Activated CD4-positive, alpha-beta T cell treated with anti-CD3 and anti-CD28 coated beads, Interleukin-2, amount 10 ng/mL, durations not matched to agents 24 days and 14 days (primary cell): ENCODE data around the gene MIR17HG. TPM values are rescaled to one million over a fixed set of nuclear protein-coding genes. Genes with fewer than 3 reads are reported as not detected.
"Not testable (repeated sequence)": the region's sequence is repeated elsewhere in the genome, so short reads cannot be mapped to it uniquely, and the experiment has no call there.

Source experiments
- DNase-seq: peaks from one replicate; pipeline ENCODE4 v3.0.0; 2022
- H3K27ac Mint-ChIP-seq: one replicate; pipeline ENCODE4 v1.8.0; 2022; ENCODE audit warnings: mild to moderate bottlenecking, mixed read lengths
- H3K27me3 Mint-ChIP-seq: one replicate; pipeline ENCODE4 v1.8.0; 2022; ENCODE audit warnings: mixed read lengths
- H3K36me3 Mint-ChIP-seq: one replicate; pipeline ENCODE4 v1.8.0; 2022; ENCODE audit warnings: low read depth, mild to moderate bottlenecking, mixed read lengths
- H3K4me1 Mint-ChIP-seq: one replicate; pipeline ENCODE4 v1.8.0; 2021; ENCODE audit warnings: mixed read lengths
- H3K4me3 Mint-ChIP-seq: one replicate; pipeline ENCODE4 v1.8.0; 2022; ENCODE audit warnings: mild to moderate bottlenecking, moderate library complexity, mixed read lengths
- H3K9me3 Mint-ChIP-seq: one replicate; pipeline ENCODE4 v1.8.0; 2021; ENCODE audit warnings: mixed read lengths
- intact Hi-C: fragments of 100-400 bp; cut with micrococcal nuclease; formaldehyde crosslinking; loops from one replicate; pipeline ENCODE4 v1.15.1; 2023
- total RNA-seq: library from RNA; stranded (reverse); gene quantifications from 2 replicates; pipeline ENCODE4 v1.2.3, GENCODE V29; 2022

The MIR17HG gene
- total RNA-seq, 1 donor from 2014 or later = 55.3 TPM

DNA sequence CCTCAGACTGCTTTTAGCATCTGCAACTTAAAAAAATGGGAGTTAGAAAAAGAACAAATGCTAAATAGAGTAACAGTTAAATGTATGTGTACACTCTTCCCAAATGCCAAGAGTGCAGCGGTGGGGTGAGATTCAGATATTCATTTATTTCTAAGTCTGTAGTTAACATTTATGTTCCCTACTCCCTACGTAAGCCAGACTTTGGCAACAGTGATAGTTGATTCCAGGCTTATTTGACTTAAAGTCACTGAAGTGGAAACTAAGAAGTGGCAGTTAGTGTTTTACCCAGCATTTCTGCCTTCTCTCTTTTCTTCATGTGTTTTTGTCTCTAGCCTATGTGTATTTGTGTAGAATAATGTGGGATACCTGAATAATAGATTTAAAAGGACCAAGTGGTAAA lies 4.5 kb downstream of the MIR17HG start:
- Mint-ChIP-seq H3K9me3 (no peaks in the 10 kb centered on the region), H3K27ac (no peak overlapping the region), H3K36me3 (peaks cover 78% of the 10 kb centered on the region), H3K4me1 (peaks cover 32% of the 10 kb centered on the region), H3K4me3 (peak overlapping the region; percentile 100), H3K27me3 (no peaks in the 10 kb centered on the region)
- no peak for DNase-seq
- intact Hi-C loops = no loop called here

DNA sequence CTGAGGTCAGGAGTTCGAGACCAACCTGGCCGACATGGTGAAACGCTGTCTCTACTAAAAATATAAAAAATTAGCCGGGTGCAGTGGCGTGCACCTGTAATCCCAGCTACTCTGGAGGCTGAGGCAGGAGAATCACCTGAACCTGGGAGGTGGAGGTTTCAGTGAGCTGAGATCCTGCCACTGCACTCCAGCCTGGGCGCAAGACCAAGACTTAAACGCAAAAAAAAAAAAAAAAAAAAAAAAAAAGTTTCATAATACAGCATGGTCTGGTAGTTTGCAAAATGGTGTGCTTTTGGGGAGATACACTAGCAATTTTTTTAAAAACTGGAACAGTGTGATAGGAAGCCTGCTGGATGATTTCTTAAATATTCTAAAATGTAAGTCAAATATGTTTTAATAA lies 5.4 kb downstream of the MIR17HG start:
- Mint-ChIP-seq H3K4me3 (peak overlapping the region; percentile 38), H3K4me1 (peaks cover 34% of the 10 kb centered on the region), H3K36me3 (peaks cover 87% of the 10 kb centered on the region)
- H3K9me3 Mint-ChIP-seq, H3K27me3 Mint-ChIP-seq, H3K27ac Mint-ChIP-seq, DNase-seq, intact Hi-C loops: not testable (repeated sequence)

DNA sequence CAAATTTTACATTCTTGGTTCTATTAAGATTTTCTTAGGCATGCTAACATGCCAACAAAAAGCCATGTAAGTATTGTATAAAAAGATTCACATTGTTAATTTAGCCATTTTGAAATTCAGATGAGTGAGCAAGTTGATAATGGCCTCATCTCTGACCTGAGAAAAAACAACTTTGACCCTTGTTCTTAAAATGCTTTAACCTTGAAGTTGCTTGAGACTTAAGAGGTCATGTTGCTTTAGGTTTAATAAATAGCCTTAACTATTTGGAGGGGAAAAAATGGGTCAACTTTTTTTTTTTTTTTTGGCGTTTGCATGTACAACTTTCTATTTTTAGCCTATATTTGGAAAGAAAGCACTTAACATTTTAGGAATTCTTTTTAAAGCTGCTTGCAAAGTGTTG lies 6.0 kb downstream of the MIR17HG start:
- peaks cover 37% of the 10 kb centered on the region for H3K4me1 Mint-ChIP-seq
- H3K4me3 Mint-ChIP-seq = peak overlapping the region; percentile 38
- H3K27ac Mint-ChIP-seq = no peak overlapping the region
- intact Hi-C loops = no loop called here
- H3K27me3 Mint-ChIP-seq = no peaks in the 10 kb centered on the region
- no peak for DNase-seq
- no peaks in the 10 kb centered on the region for H3K9me3 Mint-ChIP-seq
- peaks cover 91% of the 10 kb centered on the region for H3K36me3 Mint-ChIP-seq

DNA sequence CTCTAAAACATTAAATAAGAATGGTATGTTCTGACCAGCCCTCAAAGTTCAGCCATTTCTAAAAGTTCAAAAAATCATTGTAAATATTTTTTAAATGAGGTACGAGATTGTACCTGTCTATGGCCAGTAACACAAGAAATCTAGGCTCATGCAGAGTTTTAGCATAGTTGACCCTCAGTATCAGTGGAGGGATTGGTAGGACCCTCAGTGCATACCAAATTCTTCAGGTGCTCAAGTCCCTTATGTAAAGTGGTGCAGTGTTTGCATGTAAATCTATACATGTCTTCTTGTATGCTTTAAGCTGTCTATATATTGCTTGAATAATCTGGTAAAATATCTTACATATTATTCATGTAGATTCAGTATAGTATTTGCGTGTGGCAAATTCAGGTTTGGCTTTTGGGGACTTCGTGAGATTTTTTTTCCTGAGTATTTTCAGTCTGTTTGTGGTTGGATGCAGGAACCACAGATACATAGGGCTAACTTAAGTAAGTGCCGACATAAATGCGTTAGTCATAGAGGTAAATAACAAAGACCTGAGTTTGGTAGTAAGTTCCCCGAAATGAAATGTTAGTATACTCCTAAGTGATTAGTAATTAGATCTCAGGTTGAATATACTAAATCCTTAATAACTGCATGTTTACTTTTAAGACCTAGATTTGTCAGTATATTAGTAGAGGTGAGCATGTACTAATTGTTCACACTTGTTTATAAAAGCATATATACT lies 7.8 kb downstream of the MIR17HG start:
- intact Hi-C loops = no loop called here
- no peak for DNase-seq
- Mint-ChIP-seq H3K9me3 (no peaks in the 10 kb centered on the region), H3K4me1 (peaks cover 32% of the 10 kb centered on the region), H3K4me3 (no peak overlapping the region), H3K27me3 (no peaks in the 10 kb centered on the region), H3K36me3 (peaks cover 80% of the 10 kb centered on the region), H3K27ac (no peak overlapping the region)

DNA sequence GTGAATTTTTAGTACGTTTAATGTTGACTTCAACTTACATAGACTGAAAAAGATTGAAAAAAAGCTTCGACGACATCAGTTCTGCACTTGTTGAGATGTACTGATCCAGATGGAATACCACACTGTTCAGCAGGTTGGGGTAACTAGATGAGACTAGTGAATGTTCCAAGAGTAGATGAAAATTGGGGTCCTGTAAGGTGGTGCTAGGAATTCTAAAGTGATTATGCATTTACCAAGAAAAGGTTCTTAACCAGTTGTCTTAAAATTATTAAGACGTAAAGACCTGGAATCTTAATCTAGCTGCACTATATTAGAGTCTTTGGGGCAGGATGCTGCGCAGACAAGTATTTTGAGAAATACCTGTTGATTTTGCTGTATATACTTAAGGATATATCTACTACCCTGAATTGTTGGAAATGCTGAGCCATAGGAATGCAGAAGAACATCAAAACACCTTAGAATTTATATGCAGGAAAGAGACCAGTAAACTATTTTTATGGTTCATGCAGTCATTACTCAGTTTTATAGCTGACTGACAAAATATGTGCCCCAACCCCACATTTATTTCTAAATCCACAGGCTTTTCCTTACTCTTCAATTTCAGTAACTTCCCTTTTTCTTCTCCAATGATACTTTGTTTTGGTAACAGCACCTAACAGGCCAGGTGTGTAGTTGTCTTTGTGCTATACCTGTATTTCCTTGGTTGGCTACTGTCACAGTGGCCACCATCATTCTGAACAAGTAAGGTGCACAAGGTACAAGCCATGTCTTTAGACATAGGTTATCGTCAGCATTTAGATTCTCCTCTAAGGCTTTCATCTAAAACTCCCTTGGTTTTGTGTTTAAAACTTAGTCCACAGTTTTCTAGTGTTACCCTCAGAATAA lies 8.6 kb downstream of the MIR17HG start:
- H3K27me3 Mint-ChIP-seq = no peaks in the 10 kb centered on the region
- H3K27ac Mint-ChIP-seq = no peak overlapping the region
- H3K4me3 Mint-ChIP-seq = no peak overlapping the region

DNA sequence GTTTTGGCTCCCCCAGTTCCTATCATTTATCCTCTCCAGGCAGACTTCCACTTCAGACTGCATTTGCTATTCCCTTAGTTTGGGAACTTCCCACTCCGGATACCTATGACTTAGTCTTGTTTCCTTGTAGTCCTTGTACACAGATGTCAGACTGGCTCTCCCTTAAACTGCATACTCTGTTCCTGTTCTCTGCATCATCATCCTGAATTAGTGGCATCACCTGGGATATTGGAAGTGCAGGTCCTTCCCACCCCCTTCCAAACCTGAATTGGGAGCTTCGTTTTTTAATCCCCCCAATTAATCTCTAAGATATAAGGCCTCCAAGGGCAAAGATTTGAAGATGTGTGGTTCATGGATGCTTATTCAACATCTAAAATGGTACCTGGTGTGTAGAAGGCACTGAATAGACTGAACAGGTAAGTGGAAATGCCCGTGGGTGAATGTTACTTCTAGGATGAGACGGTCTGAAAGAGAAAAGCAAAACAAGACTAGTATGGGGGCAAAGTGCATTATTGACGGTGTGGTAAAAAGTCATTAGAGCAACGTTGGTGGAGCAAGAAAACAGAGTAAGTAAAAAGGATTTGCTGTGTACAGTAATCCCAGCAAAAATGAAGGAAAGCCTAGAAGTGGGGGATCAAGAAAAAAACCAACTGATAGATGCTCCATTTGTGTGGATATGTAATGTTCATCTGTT lies 9.6 kb downstream of the MIR17HG start:
- H3K9me3 Mint-ChIP-seq = no peaks in the 10 kb centered on the region
- peaks cover 22% of the 10 kb centered on the region for H3K4me1 Mint-ChIP-seq
- DNase-seq = no peak
- no peak overlapping the region for H3K27ac Mint-ChIP-seq
- H3K4me3 Mint-ChIP-seq = no peak overlapping the region
- intact Hi-C loops = no loop called here
- H3K36me3 Mint-ChIP-seq = peaks cover 69% of the 10 kb centered on the region
- no peaks in the 10 kb centered on the region for H3K27me3 Mint-ChIP-seq

More for the DNA sequence above, 8.6 kb downstream of the MIR17HG start:
- DNase-seq = no peak
- peaks cover 30% of the 10 kb centered on the region for H3K4me1 Mint-ChIP-seq
- peaks cover 75% of the 10 kb centered on the region for H3K36me3 Mint-ChIP-seq
- intact Hi-C loops = no loop called here
- H3K9me3 Mint-ChIP-seq = no peaks in the 10 kb centered on the region

DNA sequence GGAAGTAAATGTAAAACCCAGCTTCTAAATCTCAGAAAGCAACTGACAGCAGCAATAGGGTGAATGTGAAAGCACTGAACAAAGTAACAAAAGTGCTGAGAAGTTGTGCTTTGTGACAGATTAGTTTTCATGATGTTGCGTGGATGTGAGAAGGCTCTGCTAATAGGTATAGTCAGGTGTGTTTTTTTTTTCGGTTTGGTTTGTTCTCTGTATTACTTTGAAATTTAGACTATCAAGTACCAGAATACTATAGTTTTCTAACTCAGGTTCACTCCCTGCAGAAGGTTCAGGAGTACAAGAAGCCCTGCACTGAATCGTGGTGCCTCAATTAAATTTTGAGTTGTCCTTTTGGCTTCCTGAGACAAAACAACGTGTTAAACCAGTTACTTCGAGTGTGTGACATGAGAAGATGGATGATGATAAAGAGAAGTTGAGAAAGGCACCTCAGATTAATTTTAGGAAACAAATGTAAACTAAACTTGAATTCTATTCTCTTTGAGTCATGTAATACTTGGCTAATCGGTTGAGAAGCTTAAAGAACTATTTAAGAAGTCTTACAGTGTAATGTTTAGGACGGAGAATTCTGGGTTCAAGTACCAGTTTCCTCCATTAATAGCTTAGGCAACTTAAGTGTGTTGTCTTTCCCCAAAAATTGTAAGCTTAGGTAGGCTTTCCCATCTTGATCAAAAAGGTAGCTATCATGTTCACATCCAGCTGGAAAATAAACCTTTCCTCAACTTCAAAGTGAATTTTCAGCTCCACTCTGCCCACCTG lies 10.3 kb downstream of the MIR17HG start:
- Mint-ChIP-seq H3K9me3 (no peaks in the 10 kb centered on the region), H3K4me3 (no peak overlapping the region), H3K27me3 (no peaks in the 10 kb centered on the region), H3K4me1 (peaks cover 20% of the 10 kb centered on the region), H3K36me3 (peaks cover 63% of the 10 kb centered on the region), H3K27ac (peak overlapping the region; percentile 41)
- intact Hi-C loops = loop anchor here (1.0 kb wide), 1 partner anchor 8 kb away; no protein-coding TSS in a partner anchor
- no peak for DNase-seq

DNA sequence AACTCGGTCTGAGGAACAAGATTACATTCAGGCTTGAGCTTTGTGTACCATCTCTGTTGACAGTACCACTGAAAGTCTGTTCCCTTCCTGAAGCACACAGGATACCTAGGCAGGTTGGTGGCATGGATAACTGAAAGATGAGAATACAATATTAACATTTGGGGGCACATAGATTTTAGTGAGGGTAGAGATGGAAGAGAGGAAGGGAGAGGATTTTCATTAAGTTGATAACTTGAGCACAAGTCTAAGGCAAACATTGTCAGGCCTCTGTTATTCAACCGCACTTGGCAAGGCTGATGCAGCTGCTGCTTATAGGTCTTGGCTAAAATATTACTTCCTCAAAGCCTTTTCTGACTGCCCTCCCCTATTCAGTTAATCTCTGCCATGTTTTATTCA lies 10.9 kb downstream of the MIR17HG start:
- Mint-ChIP-seq H3K9me3 (no peaks in the 10 kb centered on the region), H3K4me1 (peaks cover 17% of the 10 kb centered on the region), H3K27me3 (no peaks in the 10 kb centered on the region), H3K36me3 (peaks cover 59% of the 10 kb centered on the region), H3K4me3 (no peak overlapping the region), H3K27ac (no peak overlapping the region)
- DNase-seq = no peak
- intact Hi-C loops = loop anchor here (1.0 kb wide), 1 partner anchor 9 kb away; no protein-coding TSS in a partner anchor

DNA sequence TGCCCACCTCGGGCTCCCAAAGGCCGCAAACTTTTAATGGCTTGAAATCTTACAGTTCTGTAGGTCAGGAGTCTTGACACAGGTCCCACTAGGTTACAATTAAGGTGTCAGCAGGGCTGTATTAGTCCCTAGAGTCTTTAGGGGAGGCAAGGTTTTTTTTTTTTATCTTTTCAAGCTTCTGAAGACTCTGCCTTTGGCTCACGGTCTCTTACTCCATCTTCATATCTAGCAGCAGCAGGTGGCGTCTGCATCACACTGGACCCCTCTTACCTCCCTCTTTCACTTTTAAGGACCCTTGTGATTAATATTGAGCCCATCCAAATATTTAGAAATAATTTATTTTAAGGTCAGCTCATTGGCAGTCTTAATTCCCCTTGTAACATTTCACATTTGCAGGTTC lies 11.6 kb downstream of the MIR17HG start:
- Mint-ChIP-seq H3K27ac (no peak overlapping the region), H3K36me3 (peaks cover 56% of the 10 kb centered on the region), H3K4me3 (no peak overlapping the region), H3K27me3 (no peaks in the 10 kb centered on the region), H3K4me1 (peaks cover 15% of the 10 kb centered on the region), H3K9me3 (no peaks in the 10 kb centered on the region)
- intact Hi-C loops = no loop called here
- no peak for DNase-seq

DNA sequence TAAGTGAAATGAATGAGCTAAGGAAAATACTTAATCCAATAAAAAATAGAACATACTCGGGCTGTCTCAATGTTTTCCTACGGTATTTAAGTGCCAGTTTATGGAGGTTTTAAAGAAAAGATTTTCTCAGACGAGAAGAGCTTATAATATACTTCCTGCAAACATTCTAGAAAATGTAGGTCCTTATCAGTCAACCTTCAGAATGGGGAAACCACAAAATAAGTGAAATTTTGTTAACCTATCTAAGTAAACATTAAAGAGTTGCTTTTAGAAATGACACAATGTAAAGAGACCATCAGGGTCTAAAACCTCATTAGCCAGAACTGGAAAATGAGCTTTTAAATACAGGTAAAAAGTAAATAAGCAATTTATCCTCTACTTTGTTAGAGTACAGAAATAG lies 12.1 kb downstream of the MIR17HG start:
- no peaks in the 10 kb centered on the region for H3K27me3 Mint-ChIP-seq
- intact Hi-C loops = no loop called here

DNA sequence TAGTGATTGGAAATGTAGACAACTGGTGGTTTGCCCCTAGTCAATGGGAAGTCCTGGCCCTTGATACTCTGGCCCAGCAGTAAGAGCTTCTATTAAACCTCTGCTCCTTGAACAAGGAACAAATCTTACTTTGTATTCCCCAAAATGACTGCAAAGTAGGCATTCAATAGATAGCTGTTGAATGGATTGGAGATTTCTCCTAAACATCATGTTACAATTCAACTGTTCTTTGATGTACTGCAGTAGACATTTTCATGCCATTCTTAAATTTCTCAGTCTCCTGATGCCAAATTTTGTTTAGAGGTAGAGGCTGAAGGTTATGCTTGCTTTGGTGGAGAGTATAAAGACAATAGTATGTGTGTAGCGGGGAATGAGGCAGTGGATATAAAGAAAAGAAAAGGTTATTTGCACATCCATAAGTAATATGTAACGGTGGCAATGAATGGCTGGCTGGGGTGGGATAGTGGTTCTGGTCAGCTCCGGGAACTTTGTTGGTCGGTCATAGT lies 12.8 kb downstream of the MIR17HG start:
- intact Hi-C loops = no loop called here
- Mint-ChIP-seq H3K9me3 (no peaks in the 10 kb centered on the region), H3K27me3 (no peaks in the 10 kb centered on the region), H3K36me3 (peaks cover 48% of the 10 kb centered on the region), H3K4me3 (no peak overlapping the region), H3K27ac (peak overlapping the region; percentile 41), H3K4me1 (peaks cover 13% of the 10 kb centered on the region)
- DNase-seq = no peak

More for the DNA sequence above, 12.1 kb downstream of the MIR17HG start:
- no peaks in the 10 kb centered on the region for H3K9me3 Mint-ChIP-seq
- no peak overlapping the region for H3K4me3 Mint-ChIP-seq
- peaks cover 14% of the 10 kb centered on the region for H3K4me1 Mint-ChIP-seq
- H3K36me3 Mint-ChIP-seq = peaks cover 50% of the 10 kb centered on the region
- no peak overlapping the region for H3K27ac Mint-ChIP-seq
- no peak for DNase-seq

DNA sequence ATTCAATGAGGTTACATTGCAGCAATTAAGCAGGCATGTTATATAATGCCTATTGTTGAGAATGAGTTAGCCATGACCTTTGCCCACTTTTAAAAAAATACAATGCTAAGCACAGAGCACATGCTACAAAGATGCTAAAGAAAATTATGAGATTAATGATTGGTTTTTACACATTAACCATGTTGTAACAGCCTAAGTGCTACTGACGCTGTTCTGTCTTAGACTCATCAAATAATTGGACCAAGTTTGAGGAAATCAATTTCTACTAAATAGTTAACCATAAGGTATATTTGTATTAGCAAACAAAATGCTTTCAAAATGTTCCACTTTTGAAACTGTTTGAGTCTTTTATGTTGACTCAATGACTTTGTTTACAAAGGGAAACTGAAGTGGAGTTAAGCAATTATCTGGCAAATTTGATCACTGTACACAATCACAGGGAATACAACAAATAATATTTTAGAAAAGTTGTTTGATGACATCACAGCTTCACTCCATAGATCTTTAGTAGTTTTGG lies 14.3 kb downstream of the MIR17HG start:
- peaks cover 36% of the 10 kb centered on the region for H3K36me3 Mint-ChIP-seq
- no peaks in the 10 kb centered on the region for H3K9me3 Mint-ChIP-seq
- no peaks in the 10 kb centered on the region for H3K27me3 Mint-ChIP-seq
- intact Hi-C loops = no loop called here
- peaks cover 11% of the 10 kb centered on the region for H3K4me1 Mint-ChIP-seq
- no peak for DNase-seq
- no peak overlapping the region for H3K27ac Mint-ChIP-seq
- H3K4me3 Mint-ChIP-seq = no peak overlapping the region

DNA sequence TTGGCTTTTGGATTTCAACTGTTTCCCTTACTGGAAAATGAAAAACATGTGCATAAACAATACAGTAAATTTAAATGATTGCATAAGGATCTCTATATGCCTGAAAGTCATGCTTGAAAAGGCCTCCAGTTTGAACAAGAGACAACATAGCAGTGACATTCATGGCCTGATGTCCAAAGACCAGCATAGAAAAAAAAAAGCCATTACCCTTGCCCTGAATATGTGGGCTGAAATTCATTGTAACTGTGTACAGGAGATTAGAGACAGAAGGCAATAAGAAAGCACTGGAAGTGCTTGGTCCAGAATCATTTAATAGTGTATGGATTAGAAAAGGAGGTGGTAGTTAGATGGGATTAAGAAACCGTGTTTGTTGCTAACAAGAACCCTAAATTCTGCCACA lies 15.4 kb downstream of the MIR17HG start:
- Mint-ChIP-seq H3K27ac (no peak overlapping the region), H3K9me3 (no peaks in the 10 kb centered on the region), H3K36me3 (peaks cover 28% of the 10 kb centered on the region), H3K4me1 (peaks cover 15% of the 10 kb centered on the region), H3K27me3 (no peaks in the 10 kb centered on the region), H3K4me3 (no peak overlapping the region)
- intact Hi-C loops = no loop called here
- DNase-seq = no peak
